ENCODE results near the gene RAB1B.
"Not testable (repeated sequence)": the region's sequence is repeated elsewhere in the genome, so short reads cannot be mapped to it uniquely, and the experiment has no call there.

RAB1B gene

DNA sequence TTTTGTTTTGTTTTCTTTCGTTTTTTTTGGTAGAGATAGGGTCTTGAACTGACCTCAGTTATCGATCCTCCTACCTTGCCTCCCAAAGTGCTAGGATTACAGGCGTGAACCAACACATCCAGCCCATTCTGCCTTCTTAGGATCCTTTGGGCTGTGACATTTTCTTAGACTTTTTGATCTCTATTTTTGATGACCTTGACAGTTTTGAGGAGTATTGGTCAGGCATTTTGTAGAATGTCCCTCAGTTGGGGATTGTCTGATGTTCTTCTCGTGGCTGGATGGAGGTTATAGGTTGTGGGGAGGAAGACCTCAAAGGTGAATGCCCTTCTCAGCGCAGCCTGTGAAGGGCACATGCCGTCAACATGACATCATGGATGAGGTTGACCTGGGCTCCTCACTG, 19.5 kb upstream of the RAB1B start:
- Mint-ChIP-seq H3K4me3 (no peak overlapping the region), H3K27me3 (ENCODE audit: low read depth) (no peaks in the 10 kb centered on the region), H3K27ac (no peak overlapping the region), H3K36me3 (ENCODE audit: low read depth) (peaks cover 12% of the 10 kb centered on the region), H3K4me1 (ENCODE audit: low read depth) (peaks cover under 1% of the 10 kb centered on the region), H3K9me3 (no peaks in the 10 kb centered on the region)

GRCh38 chr11:66251809-66252208, 16.6 kb upstream of the RAB1B start:
- no peak overlapping the region for H3K4me3 Mint-ChIP-seq
- H3K27me3 Mint-ChIP-seq (ENCODE audit: low read depth): no peaks in the 10 kb centered on the region
- peaks cover 10% of the 10 kb centered on the region for H3K36me3 Mint-ChIP-seq (ENCODE audit: low read depth)
- no peak overlapping the region for H3K27ac Mint-ChIP-seq
- H3K9me3 Mint-ChIP-seq: no peaks in the 10 kb centered on the region
- peaks cover 9% of the 10 kb centered on the region for H3K4me1 Mint-ChIP-seq (ENCODE audit: low read depth)

GRCh38 chr11:66253081-66253480, 15.4 kb upstream of the RAB1B start:
- not testable (repeated sequence) for H3K9me3 Mint-ChIP-seq; H3K4me3 Mint-ChIP-seq; H3K27ac Mint-ChIP-seq; H3K27me3 Mint-ChIP-seq (ENCODE audit: low read depth)
- Mint-ChIP-seq H3K4me1 (ENCODE audit: low read depth) (peaks cover 12% of the 10 kb centered on the region), H3K36me3 (ENCODE audit: low read depth) (peaks cover 13% of the 10 kb centered on the region)

DNA sequence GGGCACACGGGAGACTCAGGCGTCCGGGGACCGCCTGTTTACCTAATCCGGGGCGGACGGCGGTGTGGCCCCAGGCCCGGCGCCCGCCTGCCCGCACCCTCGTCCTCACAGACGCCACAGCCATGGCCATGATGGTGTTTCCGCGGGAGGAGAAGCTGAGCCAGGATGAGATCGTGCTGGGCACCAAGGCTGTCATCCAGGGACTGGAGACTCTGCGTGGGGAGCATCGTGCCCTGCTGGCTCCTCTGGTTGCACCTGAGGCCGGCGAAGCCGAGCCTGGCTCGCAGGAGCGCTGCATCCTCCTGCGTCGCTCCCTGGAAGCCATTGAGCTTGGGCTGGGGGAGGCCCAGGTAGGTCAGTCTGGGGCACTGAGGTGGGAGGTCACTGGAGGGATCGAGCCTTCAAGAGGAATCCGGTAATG, 10.0 kb upstream of the RAB1B start:
- H3K4me1 Mint-ChIP-seq (ENCODE audit: low read depth): peaks cover 24% of the 10 kb centered on the region
- H3K27me3 Mint-ChIP-seq (ENCODE audit: low read depth): no peaks in the 10 kb centered on the region
- peak overlapping the region; percentile 63 for H3K27ac Mint-ChIP-seq
- no peaks in the 10 kb centered on the region for H3K9me3 Mint-ChIP-seq
- H3K36me3 Mint-ChIP-seq (ENCODE audit: low read depth): peaks cover 24% of the 10 kb centered on the region
- peak overlapping the region; percentile 87 for H3K4me3 Mint-ChIP-seq

DNA sequence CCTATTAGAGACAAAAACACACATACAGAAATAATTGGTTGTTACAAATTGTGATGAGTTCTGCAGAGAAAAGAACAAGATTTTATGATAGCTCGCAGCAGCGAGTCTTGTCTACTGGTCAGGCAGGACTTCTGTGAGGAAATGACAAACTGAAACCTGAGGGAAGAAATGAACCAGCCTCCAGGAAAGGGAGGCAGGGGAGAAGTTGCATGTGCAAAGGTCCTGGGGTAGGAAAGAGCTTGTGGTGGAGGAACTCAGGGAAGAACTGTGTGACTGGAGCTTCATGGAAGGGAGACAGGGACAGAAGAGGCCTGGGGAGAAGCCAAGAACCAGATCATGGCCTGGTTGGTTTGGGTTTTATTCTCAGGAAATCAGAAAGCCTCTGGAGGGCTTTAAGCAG, 9.2 kb upstream of the RAB1B start:
- H3K27ac Mint-ChIP-seq: no peak overlapping the region
- H3K36me3 Mint-ChIP-seq (ENCODE audit: low read depth): peaks cover 21% of the 10 kb centered on the region
- H3K9me3 Mint-ChIP-seq: no peaks in the 10 kb centered on the region
- H3K4me3 Mint-ChIP-seq: peak overlapping the region; percentile 0
- H3K4me1 Mint-ChIP-seq (ENCODE audit: low read depth): peaks cover 24% of the 10 kb centered on the region
- no peaks in the 10 kb centered on the region for H3K27me3 Mint-ChIP-seq (ENCODE audit: low read depth)

- no peak overlapping the region for H3K27ac Mint-ChIP-seq
Observed at GRCh38 chr11:66259956-66260355, 8.5 kb upstream of the RAB1B start.

DNA sequence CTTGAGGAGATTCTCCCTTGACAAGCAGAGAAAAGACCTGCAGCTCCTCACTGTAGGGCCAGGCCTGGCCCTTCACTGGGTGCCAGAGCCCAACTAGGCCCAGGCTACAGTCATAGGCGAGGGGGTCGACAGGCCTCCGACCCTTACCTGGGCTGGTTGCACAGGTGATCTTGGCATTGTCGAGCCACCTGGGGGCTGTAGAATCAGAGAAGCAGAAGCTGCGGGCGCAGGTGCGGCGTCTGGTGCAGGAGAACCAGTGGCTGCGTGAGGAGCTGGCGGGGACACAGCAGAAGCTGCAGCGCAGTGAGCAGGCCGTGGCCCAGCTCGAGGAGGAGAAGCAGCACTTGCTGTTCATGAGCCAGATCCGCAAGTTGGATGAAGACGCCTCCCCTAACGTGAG, 6.9 kb upstream of the RAB1B start:
- H3K4me3 Mint-ChIP-seq: no peak overlapping the region
- H3K27me3 Mint-ChIP-seq (ENCODE audit: low read depth): no peaks in the 10 kb centered on the region
- no peak overlapping the region for H3K27ac Mint-ChIP-seq
- peaks cover 18% of the 10 kb centered on the region for H3K4me1 Mint-ChIP-seq (ENCODE audit: low read depth)
- no peaks in the 10 kb centered on the region for H3K9me3 Mint-ChIP-seq
- H3K36me3 Mint-ChIP-seq (ENCODE audit: low read depth): peaks cover 21% of the 10 kb centered on the region

More at GRCh38 chr11:66259956-66260355, 8.5 kb upstream of the RAB1B start:
- Mint-ChIP-seq H3K4me1 (ENCODE audit: low read depth) (peaks cover 24% of the 10 kb centered on the region), H3K36me3 (ENCODE audit: low read depth) (peaks cover 21% of the 10 kb centered on the region), H3K9me3 (no peaks in the 10 kb centered on the region), H3K27me3 (ENCODE audit: low read depth) (no peaks in the 10 kb centered on the region), H3K4me3 (peak overlapping the region; percentile 24)

DNA sequence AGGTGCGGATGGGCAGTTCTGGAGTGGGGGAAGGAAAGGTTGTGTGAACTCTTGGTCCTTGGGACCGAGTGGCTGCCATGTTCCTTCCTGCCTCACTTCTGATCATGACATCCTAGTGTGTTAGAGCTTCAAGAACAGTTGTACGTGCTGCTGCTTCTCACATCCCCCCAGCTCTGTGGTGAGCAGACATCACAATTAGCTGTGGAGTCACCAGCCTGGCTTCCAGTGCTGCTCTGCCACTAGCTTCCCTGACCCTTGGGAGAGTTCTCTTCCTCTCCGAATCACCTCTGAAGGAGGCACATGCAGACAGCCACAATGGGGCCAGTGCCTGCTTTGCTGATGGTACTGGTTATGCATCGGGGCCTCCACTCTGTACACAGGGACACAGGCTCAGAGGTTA, 6.2 kb upstream of the RAB1B start:
- no peak overlapping the region for H3K27ac Mint-ChIP-seq
- peaks cover 20% of the 10 kb centered on the region for H3K36me3 Mint-ChIP-seq (ENCODE audit: low read depth)
- H3K9me3 Mint-ChIP-seq: no peaks in the 10 kb centered on the region
- H3K4me3 Mint-ChIP-seq: no peak overlapping the region
- H3K27me3 Mint-ChIP-seq (ENCODE audit: low read depth): no peaks in the 10 kb centered on the region
- peaks cover 15% of the 10 kb centered on the region for H3K4me1 Mint-ChIP-seq (ENCODE audit: low read depth)

- peaks cover 22% of the 10 kb centered on the region for H3K36me3 Mint-ChIP-seq (ENCODE audit: low read depth)
- H3K27ac Mint-ChIP-seq: no peak overlapping the region
- no peaks in the 10 kb centered on the region for H3K9me3 Mint-ChIP-seq
- no peak overlapping the region for H3K4me3 Mint-ChIP-seq
- H3K4me1 Mint-ChIP-seq (ENCODE audit: low read depth): peaks cover 17% of the 10 kb centered on the region
- no peaks in the 10 kb centered on the region for H3K27me3 Mint-ChIP-seq (ENCODE audit: low read depth)
Observed at GRCh38 chr11:66262696-66263095, 5.7 kb upstream of the RAB1B start.

DNA sequence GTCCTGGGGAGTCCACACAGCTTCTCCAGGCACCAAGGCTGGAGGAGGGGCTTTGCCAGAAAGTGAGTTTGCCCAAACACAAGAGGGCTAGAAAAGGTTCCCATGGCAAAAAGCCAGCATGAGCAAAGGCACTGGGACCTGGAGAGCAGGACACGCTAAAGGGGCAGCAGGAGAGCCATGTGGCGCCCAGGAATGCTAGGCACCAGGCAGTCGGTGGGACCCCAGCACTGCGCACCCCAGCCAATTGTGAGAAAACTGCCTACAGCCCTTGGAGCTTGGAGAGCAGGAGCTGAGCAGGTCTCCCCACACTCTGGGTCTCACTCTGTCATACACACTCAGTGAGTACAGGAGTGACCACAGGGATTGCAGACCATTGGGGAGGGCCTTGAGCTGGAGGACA, 5.2 kb upstream of the RAB1B start:
- no peak overlapping the region for H3K27ac Mint-ChIP-seq
- peaks cover 22% of the 10 kb centered on the region for H3K36me3 Mint-ChIP-seq (ENCODE audit: low read depth)
- no peaks in the 10 kb centered on the region for H3K27me3 Mint-ChIP-seq (ENCODE audit: low read depth)
- no peak overlapping the region for H3K4me3 Mint-ChIP-seq
- no peaks in the 10 kb centered on the region for H3K9me3 Mint-ChIP-seq
- peaks cover 20% of the 10 kb centered on the region for H3K4me1 Mint-ChIP-seq (ENCODE audit: low read depth)

DNA sequence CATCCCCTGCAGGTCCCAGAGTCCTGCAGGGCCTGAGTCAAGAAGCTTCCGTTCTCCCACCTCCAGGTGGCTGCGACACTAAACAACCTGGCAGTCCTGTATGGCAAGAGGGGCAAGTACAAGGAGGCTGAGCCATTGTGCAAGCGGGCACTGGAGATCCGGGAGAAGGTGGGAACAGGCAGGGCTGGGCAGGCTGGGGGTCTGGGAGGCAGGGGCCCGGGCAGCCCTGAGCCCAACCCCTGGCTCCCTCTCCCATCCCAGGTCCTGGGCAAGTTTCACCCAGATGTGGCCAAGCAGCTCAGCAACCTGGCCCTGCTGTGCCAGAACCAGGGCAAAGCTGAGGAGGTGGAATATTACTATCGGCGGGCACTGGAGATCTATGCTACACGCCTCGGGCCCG, 4.7 kb upstream of the RAB1B start:
- H3K27me3 Mint-ChIP-seq (ENCODE audit: low read depth): no peaks in the 10 kb centered on the region
- H3K36me3 Mint-ChIP-seq (ENCODE audit: low read depth): peaks cover 22% of the 10 kb centered on the region
- no peak overlapping the region for H3K4me3 Mint-ChIP-seq
- no peak overlapping the region for H3K27ac Mint-ChIP-seq
- peaks cover 19% of the 10 kb centered on the region for H3K4me1 Mint-ChIP-seq (ENCODE audit: low read depth)
- no peaks in the 10 kb centered on the region for H3K9me3 Mint-ChIP-seq

- H3K27ac Mint-ChIP-seq: no peak overlapping the region
- no peaks in the 10 kb centered on the region for H3K9me3 Mint-ChIP-seq
- H3K4me3 Mint-ChIP-seq: no peak overlapping the region
- peaks cover 16% of the 10 kb centered on the region for H3K4me1 Mint-ChIP-seq (ENCODE audit: low read depth)
- H3K27me3 Mint-ChIP-seq (ENCODE audit: low read depth): no peaks in the 10 kb centered on the region
- peaks cover 19% of the 10 kb centered on the region for H3K36me3 Mint-ChIP-seq (ENCODE audit: low read depth)
Observed at GRCh38 chr11:66264383-66264782, 4.1 kb upstream of the RAB1B start.

DNA sequence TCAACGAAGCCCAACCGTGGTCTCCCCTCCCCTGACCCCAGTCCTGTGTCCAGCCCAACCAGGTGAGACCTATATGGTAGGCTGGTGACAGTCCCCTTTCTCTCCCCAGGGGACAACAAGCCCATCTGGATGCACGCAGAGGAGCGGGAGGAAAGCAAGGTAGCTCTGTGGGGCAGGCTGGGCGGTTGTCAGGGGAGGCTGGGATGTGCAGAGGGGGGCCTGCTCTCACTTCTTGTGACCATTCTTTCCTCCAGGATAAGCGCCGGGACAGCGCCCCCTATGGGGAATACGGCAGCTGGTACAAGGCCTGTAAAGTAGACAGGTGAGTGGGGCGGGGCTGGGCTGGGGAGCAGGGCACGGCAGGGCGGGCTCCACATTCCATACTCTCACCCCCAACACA, 3.5 kb upstream of the RAB1B start:
- H3K9me3 Mint-ChIP-seq: no peaks in the 10 kb centered on the region
- H3K4me3 Mint-ChIP-seq: no peak overlapping the region
- peaks cover 17% of the 10 kb centered on the region for H3K36me3 Mint-ChIP-seq (ENCODE audit: low read depth)
- no peak overlapping the region for H3K27ac Mint-ChIP-seq
- peaks cover 18% of the 10 kb centered on the region for H3K4me1 Mint-ChIP-seq (ENCODE audit: low read depth)
- H3K27me3 Mint-ChIP-seq (ENCODE audit: low read depth): no peaks in the 10 kb centered on the region

DNA sequence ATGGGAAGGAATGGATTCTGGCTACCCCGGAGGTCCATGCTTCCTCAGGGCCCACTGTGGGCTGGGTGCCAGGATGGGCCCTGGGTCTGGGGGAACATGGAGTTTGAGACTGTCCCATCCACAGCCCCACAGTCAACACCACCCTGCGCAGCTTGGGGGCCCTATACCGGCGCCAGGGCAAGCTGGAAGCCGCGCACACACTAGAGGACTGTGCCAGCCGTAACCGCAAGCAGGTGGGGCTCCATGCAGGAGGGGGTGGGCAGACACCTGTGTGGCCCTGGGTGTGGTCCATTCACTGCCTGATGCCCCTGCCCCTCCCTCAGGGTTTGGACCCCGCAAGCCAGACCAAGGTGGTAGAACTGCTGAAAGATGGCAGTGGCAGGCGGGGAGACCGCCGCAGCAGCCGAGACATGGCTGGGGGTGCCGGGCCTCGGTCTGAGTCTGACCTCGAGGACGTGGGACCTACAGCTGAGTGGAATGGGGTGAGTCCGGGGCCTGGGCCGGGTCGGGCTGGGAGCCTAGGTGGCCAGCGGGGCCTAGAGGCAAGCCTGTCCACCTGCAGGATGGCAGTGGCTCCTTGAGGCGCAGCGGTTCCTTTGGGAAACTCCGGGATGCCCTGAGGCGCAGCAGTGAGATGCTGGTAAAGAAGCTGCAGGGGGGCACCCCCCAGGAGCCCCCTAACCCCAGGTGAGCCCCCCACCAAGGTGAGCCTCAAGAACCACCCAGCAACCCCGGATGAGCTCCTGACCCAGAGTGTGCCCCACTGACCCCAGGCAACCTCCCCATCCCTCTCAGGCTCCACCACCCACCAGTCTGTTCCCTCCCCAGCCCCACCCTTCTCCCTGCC, 2.7 kb upstream of the RAB1B start:
- Mint-ChIP-seq H3K4me3 (no peak overlapping the region), H3K36me3 (ENCODE audit: low read depth) (peaks cover 17% of the 10 kb centered on the region), H3K4me1 (ENCODE audit: low read depth) (peaks cover 22% of the 10 kb centered on the region), H3K9me3 (no peaks in the 10 kb centered on the region), H3K27ac (no peak overlapping the region), H3K27me3 (ENCODE audit: low read depth) (no peaks in the 10 kb centered on the region)

DNA sequence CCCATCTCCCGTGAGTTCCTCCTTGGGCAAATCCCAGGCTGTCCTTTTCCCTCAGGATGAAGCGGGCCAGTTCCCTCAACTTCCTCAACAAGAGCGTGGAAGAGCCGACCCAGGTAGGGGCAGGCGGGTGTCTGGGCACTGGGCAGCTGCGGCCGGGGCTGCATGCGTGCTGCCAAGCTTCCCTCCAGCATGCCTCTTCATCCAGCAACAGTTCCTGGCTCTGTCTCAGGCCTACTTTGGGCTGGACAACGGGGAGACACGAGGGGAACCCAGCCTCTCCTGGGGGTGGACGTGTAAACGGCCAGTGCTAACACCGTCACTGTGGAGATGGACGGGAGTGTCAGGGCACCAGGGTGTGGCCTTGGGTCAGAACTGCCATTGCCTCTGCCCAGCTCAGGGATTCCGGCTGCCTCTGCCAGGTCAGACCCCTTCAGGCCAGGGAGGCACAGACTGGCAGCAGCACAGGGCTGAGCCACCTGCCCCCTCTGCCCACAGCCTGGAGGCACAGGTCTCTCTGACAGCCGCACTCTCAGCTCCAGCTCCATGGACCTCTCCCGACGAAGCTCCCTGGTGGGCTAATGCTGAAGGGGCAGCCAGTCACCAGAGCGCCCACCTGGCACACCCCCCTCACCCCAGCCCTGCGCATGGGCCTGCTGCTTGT, 1.9 kb upstream of the RAB1B start:
- peaks cover 19% of the 10 kb centered on the region for H3K36me3 Mint-ChIP-seq (ENCODE audit: low read depth)
- peak overlapping the region; percentile 71 for H3K27ac Mint-ChIP-seq
- no peaks in the 10 kb centered on the region for H3K9me3 Mint-ChIP-seq
- H3K4me1 Mint-ChIP-seq (ENCODE audit: low read depth): peaks cover 24% of the 10 kb centered on the region
- no peaks in the 10 kb centered on the region for H3K27me3 Mint-ChIP-seq (ENCODE audit: low read depth)
- H3K4me3 Mint-ChIP-seq: no peak overlapping the region

Data from T-helper 1 cell treated with Interleukin-12 subunit alpha and Interleukin-12 subunit beta and Interleukin-4 antibody, amounts not matched to agents 30 μg/mL and 1 μg/mL, for 36 hours (primary cell).